Prostate gland (tissue), 2 donors: Measurements from ENCODE around the gene MAPKAP1.

Experiments
- CTCF ChIP-seq, 4 experiments: fragments of 200-600 bp in 2 of 4; fragments of 450-650 bp in 2 of 4; sonication (generic) in 2 of 4; IDR thresholded peaks; 1 replicate in 3 of 4; 2 replicates in 1 of 4; pipeline ENCODE4 v1.5.1; 2016 to 2019; ENCODE audit warnings: antibody characterized with exemption in 4 of 4, mild to moderate bottlenecking in 2 of 4, moderate library complexity in 2 of 4
- POLR2A ChIP-seq: fragments of 450-650 bp; IDR thresholded peaks from one replicate; pipeline ENCODE4 v1.6.1; 2016; ENCODE audit warnings: antibody characterized with exemption, mild to moderate bottlenecking
- POLR2AphosphoS5 ChIP-seq: sonication (generic); formaldehyde crosslinking; IDR thresholded peaks from one replicate; pipeline ENCODE4 v1.6.1; 2017; ENCODE audit warnings: antibody characterized with exemption

DNA sequence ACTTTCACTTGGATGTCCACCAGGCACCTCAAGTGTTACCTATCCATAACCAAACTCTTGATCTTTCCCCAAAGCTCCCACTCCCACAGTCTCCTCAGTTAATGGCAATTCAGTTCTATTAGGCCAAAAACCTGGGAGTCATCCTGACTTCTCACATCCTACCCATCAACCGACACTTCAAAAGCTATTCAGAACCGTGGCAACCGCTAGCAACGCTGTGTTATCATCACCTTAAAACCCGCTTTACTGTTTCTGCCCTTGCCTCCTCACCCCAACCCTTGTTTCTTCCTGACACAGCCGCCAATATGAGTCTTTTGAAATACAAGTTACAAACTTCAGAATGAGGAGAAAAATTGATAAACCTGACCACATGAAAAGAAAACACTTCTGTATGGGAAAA lies 46.5 kb downstream of the MAPKAP1 start:
- TF ChIP-seq CTCF (IDR thresholded peaks at IDR 0.05) (no peak), POLR2AphosphoS5 (no peak), POLR2A (no peak)
